HTERT RPE-1 (cell line): ENCODE results near the gene PRKCH.
"Not testable (repeated sequence)": the region's sequence is repeated elsewhere in the genome, so short reads cannot be mapped to it uniquely, and the experiment has no call there.

Experiments
- in situ Hi-C: fragments of 300-500 bp; cut with MboI; formaldehyde crosslinking; loops from 4 replicates; pipeline ENCODE4 v1.14.3; 2020; ENCODE audit warnings: low sequenced_read_pairs

Gene PRKCH

GRCh38 chr14:61388173-61388975, 67.0 kb downstream of the PRKCH start:
- in situ Hi-C loops, result no loop called here

- in situ Hi-C loops, result no loop called here
Measured at GRCh38 chr14:61388976-61389576, 67.7 kb downstream of the PRKCH start.

- in situ Hi-C loops, result no loop called here
Measured at GRCh38 chr14:61391119-61391518, 69.7 kb downstream of the PRKCH start.

GRCh38 chr14:61392297-61392696, 70.9 kb downstream of the PRKCH start:
- in situ Hi-C loops, result no loop called here

GRCh38 chr14:61394542-61394941, 73.2 kb downstream of the PRKCH start:
- in situ Hi-C loops, result no loop called here

GRCh38 chr14:61395115-61395725, 73.8 kb downstream of the PRKCH start:
- in situ Hi-C loops, result no loop called here

- in situ Hi-C loops, result no loop called here
Measured at GRCh38 chr14:61396279-61396678, 74.9 kb downstream of the PRKCH start.

- in situ Hi-C loops, result no loop called here
Measured at GRCh38 chr14:61396694-61397093, 75.3 kb downstream of the PRKCH start.

- in situ Hi-C loops, result no loop called here
Measured at GRCh38 chr14:61397615-61398014, 76.2 kb downstream of the PRKCH start.

- in situ Hi-C loops, result no loop called here
Measured at GRCh38 chr14:61398221-61398620, 76.8 kb downstream of the PRKCH start.

GRCh38 chr14:61399365-61399764, 78.0 kb downstream of the PRKCH start:
- in situ Hi-C loops, result no loop called here

GRCh38 chr14:61401461-61401860, 80.1 kb downstream of the PRKCH start:
- in situ Hi-C loops, result no loop called here

- in situ Hi-C loops, result no loop called here
Measured at GRCh38 chr14:61403411-61403810, 82.0 kb downstream of the PRKCH start.

GRCh38 chr14:61404637-61405036, 83.3 kb downstream of the PRKCH start:
- in situ Hi-C loops, result no loop called here

- in situ Hi-C loops, result no loop called here
Measured at GRCh38 chr14:61406198-61406597, 84.8 kb downstream of the PRKCH start.

GRCh38 chr14:61406675-61407074, 85.3 kb downstream of the PRKCH start:
- in situ Hi-C loops, result no loop called here

GRCh38 chr14:61408498-61408897, 87.1 kb downstream of the PRKCH start:
- in situ Hi-C loops, result no loop called here

GRCh38 chr14:61409782-61410181, 88.4 kb downstream of the PRKCH start:
- in situ Hi-C loops, result no loop called here

GRCh38 chr14:61415934-61416333, 94.6 kb downstream of the PRKCH start:
- in situ Hi-C loops, result not testable (repeated sequence)

GRCh38 chr14:61416591-61416990, 95.2 kb downstream of the PRKCH start:
- in situ Hi-C loops, result no loop called here

- in situ Hi-C loops, result no loop called here
Measured at GRCh38 chr14:61417141-61417540, 95.8 kb downstream of the PRKCH start.

GRCh38 chr14:61417883-61418455, 96.6 kb downstream of the PRKCH start:
- in situ Hi-C loops, result no loop called here
